ENCODE results near the gene PLEK2. TPM values are rescaled to one million over a fixed set of nuclear protein-coding genes. Genes with fewer than 3 reads are reported as not detected.

Gene PLEK2
- total and polyA plus RNA-seq, 2 of the 13 experiments (the other 11 are each of a cell fraction or from before 2014, with no cell fraction given), result 0.26 to 1.5 TPM

- TF ChIP-seq ZNF296 (CRISPR knock-in tag; conservative IDR thresholded peaks at IDR 0.05) (no peak), NFE2L1 (CRISPR knock-in tag; IDR thresholded peaks at IDR 0.05; ENCODE audit: borderline replicate concordance) (no peak), FOXA1 (IDR thresholded peaks at IDR 0.05) (no peak), FOXA1 (CRISPR knock-in tag; IDR thresholded peaks at IDR 0.05) (peak; percentile 49; the same call in 1 of the 2 replicates), ZNF780A (CRISPR knock-in tag; IDR thresholded peaks at IDR 0.05) (no peak), TFAP4 (IDR thresholded peaks at IDR 0.05; ENCODE audit: borderline replicate concordance, low read depth) (peak; percentile 99), MBD4 (IDR thresholded peaks at IDR 0.05; ENCODE audit: borderline replicate concordance, low read length) (no peak), ZC3H13 (CRISPR knock-in tag; IDR thresholded peaks at IDR 0.05) (no peak), DNMT1 (CRISPR knock-in tag; IDR thresholded peaks at IDR 0.05) (no peak), GFI1 (CRISPR knock-in tag; IDR thresholded peaks at IDR 0.05; ENCODE audit: borderline replicate concordance) (peak; percentile 53; the same call in 1 of the 2 replicates), ZNF180 (CRISPR knock-in tag; IDR thresholded peaks at IDR 0.05; ENCODE audit: borderline replicate concordance, low read depth) (no peak), SRF (IDR thresholded peaks at IDR 0.05; ENCODE audit: low read depth, low read length) (no peak), GPBP1L1 (CRISPR knock-in tag; IDR thresholded peaks at IDR 0.05) (no peak), U2AF1 (optimal IDR thresholded peaks at IDR 0.05; ENCODE audit: low read depth, low read length) (no peak), NBN (conservative IDR thresholded peaks at IDR 0.05) (no peak), KLF15 (CRISPR knock-in tag; IDR thresholded peaks at IDR 0.05; ENCODE audit: borderline replicate concordance) (peak; percentile 77; the same call in 1 of the 2 replicates), ZNF235 (CRISPR knock-in tag; IDR thresholded peaks at IDR 0.05; ENCODE audit: borderline replicate concordance) (no peak), GZF1 (CRISPR knock-in tag; IDR thresholded peaks at IDR 0.05) (no peak), CBX1 (IDR thresholded peaks at IDR 0.05; ENCODE audit: low read depth) (no peak), ARHGAP35 (CRISPR knock-in tag; IDR thresholded peaks at IDR 0.05; ENCODE audit: borderline replicate concordance) (no peak), DMTF1 (CRISPR knock-in tag; IDR thresholded peaks at IDR 0.05) (peak; percentile 98; the same call in 1 of the 2 replicates), ATAD3A (CRISPR knock-in tag; IDR thresholded peaks at IDR 0.05) (no peak), ATF4 (CRISPR knock-in tag; IDR thresholded peaks at IDR 0.05) (no peak), GABPB1 (CRISPR knock-in tag; IDR thresholded peaks at IDR 0.05) (peak; percentile 97), TCF7L2 (IDR thresholded peaks at IDR 0.05; ENCODE audit: low read depth, low read length) (no peak), ZNF614 (CRISPR knock-in tag; IDR thresholded peaks at IDR 0.05; ENCODE audit: borderline replicate concordance) (0 out of 2 replicates have a peak, but pooled peaks have one; percentile 45), ZZZ3 (CRISPR knock-in tag; IDR thresholded peaks at IDR 0.05; ENCODE audit: borderline replicate concordance) (peak; percentile 92; the same call in 1 of the 2 replicates)
Observed at GRCh38 chr14:67359775-67360469, 52.0 kb downstream of the PLEK2 start, which contains the start of the genes ATP6V1D and EIF2S1 (continued).
